Activated CD8-positive, alpha-beta memory T cell treated with anti-CD3 and anti-CD28 coated beads for 24 hours (primary cell): ENCODE results near the gene CHST14.

ENCODE experiments used
- DNase-seq: peaks from one replicate; pipeline ENCODE4 v3.0.0-alpha.2; 2020

Gene CHST14

DNA sequence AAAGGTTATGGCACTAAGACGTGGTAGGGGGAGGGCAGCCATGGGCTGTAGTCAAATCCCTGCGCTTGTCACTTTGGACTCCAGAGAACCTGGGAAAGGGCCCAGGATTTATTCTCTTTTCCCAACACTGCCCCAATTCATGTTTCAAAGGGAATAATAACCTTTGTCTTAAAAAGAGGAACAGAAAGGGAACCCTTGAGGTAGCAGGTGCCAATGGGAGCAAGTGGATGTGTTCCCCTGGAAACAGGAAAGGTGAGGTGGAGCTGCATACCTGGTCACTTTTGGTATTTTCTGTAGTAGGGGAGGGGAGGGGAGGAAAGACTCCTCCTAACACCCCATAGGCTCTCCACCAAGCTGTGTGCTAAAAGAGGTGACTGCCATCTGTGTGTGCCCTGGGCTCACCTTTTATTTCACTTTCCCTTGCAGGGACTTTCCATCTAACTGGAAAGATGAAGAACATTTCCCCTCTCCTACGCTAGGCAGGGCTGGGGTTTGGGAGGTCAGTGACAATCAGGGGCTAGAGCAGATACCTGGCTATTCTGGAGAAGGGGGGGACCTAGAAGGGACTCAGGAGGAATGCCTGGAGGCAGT lies 6.1 kb upstream of the CHST14 start:
- DNase-seq = no peak

DNA sequence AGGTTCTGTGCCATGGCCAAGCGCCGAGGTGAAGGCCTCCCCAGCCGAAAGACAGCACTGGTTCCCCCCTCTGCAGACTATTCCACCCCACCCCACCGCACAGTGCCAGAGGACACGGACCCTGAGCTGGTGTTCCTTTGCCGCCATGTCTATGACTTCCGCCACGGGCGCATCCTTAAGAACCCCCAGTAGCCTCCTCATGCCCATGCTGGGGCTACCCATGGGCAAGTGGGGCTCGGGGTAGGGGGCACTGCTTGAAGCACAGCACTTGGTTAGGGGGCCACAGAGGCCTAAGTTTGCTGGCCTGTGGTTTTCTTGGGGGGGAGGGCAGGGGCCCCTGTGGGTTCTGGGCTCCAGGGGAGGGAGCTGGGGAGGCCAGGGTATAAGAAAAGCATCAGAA lies 4.8 kb upstream of the CHST14 start:
- DNase-seq = no peak

DNA sequence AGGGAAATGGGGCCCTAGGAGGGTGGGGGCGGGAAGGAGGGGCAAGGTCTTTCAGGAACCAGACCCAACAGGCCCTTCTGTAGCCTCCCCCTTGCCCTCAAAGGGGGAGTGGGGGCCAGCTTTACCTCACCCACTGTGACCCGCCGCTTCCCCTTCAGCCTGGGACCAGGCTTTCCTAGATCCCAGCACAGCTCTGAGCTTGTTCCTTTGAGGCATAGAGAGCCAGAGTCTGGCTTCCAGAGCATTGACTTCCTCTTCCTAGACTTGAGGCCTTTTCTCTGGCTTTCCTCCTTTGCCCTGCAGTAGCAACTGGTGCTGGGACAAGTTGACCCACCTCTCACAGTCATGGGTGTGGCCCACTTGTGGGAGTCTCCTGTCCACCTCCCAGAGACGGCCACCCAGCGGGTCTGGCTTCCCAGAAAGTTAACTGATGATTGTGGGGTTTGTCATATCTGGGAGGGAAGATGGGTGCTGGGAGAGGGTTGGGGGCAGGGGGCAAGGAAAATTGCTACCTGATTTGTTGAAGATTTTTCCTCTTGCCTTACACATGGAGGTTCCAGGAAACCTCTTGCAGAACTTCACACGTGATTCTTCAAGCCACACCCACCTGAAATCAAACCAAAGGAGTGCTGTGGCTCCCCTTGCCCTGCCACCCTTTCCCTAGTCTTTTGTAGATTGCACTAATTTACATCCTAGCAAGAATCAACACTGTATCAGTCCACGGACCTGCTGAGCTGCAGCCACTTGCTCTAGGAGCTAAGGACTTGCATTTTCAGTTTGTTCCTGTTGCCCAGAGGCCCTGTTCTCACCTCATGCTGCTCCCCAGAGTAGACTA lies 4.1 kb upstream of the CHST14 start:
- DNase-seq = no peak

DNA sequence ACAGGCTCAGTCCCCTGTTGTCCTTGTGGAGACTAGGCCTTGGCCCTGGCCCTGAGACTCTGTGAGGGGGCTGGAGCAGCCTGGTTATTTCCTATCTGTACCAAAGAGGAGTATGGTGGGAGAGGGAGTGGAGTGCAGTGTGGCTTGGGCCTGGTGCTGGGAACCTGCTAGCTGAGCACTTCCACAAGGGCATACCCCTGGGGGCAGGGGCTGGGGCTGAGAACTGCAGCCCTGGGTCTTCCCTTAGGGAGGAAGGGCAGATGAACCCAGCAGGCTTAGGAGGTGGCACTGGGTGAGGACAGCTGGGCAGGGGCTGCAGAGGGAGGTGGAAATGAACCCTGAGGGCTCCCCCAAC lies 3.5 kb upstream of the CHST14 start:
- no peak for DNase-seq

DNA sequence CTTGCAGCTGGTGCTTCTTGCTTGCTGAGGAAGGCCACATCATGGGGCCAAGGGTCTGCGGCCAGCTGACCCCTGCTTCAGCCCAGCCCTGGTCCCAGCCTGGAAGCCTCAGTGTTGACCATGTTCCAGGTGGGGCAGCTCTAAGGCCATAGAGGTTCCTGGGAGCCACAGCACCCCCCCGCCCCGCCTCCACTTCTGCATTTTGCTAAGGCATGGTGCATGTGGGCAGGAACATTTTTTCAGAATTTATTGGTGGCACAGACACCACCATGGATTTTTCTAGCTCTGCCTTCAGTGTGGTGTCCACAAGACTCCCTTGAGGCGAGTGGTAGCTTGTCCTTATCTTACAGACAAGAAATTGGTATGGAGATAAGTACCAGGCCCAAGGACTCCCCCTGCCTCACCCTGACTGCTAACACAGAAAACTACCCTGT lies 1.9 kb upstream of the CHST14 start:
- DNase-seq = no peak

DNA sequence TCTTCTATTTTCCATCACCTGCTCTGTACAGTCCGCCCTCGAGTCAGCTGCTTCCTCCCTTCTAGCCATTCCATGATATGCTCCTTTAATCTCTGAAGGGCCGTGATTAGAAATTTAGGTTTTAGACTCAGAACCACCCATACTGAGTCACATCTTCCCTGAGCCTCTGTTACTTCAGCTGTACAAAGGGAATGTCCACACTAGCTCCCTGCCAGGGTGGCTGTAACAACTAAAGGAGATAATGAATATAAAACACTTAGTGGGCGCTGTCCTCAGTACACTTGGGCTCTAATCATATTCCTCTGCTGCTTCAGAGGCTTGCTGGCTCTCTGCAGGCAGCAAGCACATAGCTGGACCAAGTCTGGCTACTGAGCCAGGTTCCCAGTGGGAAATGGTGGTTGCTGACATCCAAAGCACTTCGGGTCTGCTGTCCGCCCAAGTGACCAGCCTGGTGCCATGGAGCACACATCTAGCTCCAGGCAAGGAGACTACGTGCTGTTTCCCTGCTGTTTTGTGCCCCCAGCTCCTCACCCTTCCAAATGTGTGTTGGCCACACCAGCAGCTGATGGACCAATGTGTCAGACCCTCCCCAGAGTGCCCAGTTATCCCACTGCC lies 901 bp upstream of the CHST14 start:
- DNase-seq = no peak

DNA sequence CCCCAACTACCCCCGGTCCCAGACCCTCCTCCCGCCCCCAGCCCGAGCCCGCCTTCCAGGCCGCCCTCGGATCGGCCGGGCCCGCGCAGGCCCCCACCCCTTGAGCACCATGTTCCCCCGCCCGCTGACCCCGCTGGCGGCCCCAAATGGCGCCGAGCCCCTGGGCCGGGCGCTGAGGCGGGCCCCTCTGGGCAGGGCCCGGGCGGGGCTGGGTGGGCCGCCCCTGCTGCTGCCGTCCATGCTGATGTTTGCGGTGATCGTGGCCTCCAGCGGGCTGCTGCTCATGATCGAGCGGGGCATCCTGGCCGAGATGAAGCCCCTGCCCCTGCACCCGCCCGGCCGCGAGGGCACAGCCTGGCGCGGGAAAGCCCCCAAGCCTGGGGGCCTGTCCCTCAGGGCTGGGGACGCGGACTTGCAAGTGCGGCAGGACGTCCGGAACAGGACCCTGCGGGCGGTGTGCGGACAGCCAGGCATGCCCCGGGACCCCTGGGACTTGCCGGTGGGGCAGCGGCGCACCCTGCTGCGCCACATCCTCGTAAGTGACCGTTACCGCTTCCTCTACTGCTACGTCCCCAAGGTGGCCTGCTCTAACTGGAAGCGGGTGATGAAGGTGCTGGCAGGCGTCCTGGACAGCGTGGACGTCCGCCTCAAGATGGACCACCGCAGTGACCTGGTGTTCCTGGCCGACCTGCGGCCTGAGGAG lies 472 bp downstream of the CHST14 start:
- peak; percentile 79 for DNase-seq

DNA sequence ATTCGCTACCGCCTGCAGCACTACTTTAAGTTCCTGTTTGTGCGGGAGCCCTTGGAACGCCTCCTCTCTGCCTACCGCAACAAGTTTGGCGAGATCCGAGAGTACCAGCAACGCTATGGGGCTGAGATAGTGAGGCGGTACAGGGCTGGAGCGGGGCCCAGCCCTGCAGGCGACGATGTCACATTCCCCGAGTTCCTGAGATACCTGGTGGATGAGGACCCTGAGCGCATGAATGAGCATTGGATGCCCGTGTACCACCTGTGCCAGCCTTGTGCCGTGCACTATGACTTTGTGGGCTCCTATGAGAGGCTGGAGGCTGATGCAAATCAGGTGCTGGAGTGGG lies 995 bp downstream of the CHST14 start:
- no peak for DNase-seq

DNA sequence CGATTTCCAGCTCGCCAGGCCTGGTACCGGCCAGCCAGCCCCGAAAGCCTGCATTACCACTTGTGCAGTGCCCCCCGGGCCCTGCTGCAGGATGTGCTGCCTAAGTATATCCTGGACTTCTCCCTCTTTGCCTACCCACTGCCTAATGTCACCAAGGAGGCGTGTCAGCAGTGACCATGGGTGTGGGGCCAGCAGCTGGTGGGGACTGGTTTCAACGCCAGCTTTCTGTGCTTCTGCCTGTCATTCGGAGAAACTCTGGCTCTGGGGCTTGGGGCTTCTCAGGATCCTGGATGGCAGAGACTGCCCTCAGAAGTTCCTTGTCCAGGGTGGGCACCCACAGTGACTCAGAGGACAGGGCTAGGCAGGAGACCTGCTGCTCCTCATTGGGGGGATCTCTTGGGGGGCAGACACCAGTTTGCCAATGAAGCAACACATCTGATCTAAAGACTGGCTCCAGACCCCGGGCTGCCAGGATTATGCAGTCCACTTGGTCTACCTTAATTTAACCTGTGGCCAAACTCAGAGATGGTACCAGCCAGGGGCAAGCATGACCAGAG lies 1.5 kb downstream of the CHST14 start:
- DNase-seq = no peak

DNA sequence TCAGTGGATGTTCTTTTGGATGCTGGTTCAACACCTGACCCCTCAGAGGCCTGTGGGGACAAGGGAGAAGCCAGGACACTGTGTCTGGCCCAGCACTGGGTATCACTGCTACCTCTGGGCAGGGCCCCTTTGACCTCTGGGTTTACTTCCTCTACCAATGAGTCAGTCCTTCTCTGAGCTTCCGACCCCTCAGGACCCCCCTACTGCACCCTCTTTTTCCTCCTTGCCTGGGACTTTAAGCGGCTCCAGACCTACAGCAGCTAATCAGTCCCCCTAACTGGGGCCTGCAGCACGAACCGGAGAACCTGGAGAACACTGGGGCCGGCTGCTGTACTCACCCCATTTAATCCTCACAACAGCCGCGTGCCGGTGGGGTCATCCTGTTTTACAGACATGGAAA lies 3.8 kb downstream of the CHST14 start:
- no peak for DNase-seq

DNA sequence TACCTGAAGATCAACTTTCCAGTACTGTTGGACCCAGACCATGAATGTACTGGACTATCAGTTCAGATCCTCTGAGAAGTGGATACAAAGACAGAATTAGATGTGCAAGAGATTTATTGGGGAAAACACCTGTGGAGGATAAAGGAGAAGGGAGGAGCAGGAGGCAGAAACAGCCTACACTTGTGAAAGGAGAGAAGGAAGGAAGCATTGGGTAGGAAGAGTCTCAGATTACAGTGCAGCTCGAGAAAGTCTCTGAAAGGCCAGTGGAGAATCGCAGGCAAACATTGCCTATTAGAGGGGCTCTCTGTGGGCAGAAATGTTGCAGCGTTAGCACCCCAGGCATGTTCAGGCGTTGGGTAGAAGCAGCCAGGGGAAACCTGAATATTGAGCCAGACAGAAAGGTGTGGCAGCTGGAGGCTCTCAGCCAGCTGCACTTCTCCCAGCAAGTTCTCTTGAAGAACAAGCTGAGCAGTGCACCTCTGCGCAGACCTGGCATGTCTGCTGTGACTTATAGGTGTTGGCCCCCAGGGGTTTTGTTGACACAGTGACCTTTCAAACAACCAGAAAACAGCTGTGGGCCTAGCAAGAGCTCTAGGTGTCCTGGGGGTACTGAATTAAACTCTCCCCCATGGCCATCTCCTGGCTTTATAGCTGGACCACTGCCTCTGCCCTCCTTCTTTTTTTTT lies 7.0 kb downstream of the CHST14 start:
- no peak for DNase-seq

DNA sequence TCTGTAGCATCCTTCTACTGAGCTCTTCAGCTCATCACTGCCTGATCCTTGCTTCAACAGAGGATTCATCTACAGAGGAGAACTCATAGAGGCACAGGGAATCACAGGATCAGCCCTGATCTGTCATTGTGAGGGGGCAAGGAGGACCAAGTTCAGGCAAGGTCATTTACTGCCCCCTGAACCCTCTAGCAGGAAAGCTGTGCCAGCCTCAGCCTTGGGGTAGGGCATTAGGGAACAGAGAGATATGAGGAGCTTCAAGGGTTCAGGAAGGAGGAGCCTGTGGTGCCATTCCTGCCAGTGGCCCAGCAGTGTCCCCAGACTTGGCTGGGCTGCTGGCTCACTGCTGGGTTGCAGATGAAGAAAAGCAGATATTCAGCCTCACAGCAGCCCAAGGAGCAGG lies 8.2 kb downstream of the CHST14 start:
- DNase-seq = no peak

DNA sequence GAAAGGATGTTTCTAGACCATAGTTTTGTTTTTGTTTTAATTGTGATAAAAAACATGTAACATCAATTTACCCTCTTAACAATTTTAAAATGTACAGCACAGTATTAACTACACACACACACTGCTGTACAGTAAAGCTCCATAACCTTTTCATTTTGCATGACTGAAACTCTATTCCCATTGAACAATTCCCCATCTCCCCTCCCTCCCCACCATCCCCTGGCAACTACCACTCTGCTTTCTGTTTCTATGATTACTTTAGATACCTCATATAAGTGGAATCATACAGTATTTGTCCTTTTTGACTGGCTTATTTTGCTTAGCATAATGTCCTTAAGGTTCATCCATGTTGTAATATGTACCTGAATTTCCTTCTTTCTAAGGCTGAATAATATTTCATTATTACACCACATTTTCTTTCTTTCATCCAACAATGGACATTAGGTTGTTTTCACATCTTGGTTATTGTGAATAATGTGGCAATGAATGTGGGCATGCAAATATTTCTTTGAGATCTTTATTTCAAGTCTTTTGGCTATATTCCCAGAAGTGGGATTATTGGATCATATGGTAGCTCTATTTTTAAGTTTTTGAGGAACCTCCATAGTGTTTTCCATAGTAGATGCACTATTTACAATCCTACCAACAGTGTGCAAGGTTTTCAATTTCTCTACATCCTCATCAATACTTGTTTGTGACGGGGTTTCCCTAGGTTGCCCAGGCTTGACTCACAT lies 10.7 kb downstream of the CHST14 start:
- DNase-seq = no peak

DNA sequence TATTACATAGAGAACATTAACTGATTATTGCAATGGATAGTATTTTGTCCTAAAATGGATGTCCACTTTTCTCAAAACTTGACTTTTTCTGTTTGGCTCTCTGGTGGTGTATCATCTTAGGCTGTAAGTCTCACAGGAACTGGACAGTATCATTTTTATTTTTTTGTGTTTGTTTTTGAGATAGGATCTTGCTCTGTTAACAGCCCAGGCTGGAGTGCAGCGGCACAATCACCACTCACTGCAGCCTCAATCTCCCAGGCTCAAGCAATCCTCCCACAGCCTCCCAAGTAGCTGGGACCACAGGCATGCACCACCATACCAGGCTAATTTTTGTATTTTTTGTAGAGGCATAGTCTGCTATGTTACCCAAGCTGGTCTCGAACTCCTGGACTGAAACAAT lies 13.1 kb downstream of the CHST14 start:
- no peak for DNase-seq

DNA sequence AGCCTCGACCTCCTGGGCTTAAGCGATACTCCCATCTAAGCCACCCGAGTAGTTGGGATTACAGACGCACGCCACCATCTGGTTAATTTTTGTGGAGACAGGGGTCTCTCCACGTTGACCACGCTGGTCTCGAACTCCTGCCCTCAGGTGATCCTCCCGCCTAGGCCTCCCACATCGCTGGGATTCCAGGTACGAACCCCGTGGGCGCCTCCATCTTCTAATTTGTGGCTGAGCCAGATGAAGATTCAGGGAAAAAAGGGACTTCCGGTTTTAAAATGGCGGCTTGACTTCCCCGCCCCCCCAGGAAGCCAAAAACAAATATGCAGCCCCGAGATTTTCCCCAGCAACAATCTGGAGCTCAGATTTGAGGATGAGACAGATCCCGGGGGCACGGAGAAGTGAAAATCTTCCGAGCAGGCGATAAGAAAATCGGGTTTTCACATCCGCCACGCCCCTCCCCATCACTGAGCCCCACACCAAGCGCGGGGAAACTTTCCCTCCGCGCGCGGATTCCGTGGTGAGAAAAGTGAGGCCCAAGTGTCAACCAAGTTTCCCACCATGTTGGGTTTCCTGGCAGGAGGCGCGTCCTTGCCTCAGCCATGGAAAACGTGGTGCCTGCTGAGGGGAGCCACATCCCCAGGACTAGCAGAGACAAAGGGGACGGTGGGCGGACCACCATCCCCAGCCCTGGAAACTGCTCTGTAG lies 15.4 kb downstream of the CHST14 start:
- no peak for DNase-seq

DNA sequence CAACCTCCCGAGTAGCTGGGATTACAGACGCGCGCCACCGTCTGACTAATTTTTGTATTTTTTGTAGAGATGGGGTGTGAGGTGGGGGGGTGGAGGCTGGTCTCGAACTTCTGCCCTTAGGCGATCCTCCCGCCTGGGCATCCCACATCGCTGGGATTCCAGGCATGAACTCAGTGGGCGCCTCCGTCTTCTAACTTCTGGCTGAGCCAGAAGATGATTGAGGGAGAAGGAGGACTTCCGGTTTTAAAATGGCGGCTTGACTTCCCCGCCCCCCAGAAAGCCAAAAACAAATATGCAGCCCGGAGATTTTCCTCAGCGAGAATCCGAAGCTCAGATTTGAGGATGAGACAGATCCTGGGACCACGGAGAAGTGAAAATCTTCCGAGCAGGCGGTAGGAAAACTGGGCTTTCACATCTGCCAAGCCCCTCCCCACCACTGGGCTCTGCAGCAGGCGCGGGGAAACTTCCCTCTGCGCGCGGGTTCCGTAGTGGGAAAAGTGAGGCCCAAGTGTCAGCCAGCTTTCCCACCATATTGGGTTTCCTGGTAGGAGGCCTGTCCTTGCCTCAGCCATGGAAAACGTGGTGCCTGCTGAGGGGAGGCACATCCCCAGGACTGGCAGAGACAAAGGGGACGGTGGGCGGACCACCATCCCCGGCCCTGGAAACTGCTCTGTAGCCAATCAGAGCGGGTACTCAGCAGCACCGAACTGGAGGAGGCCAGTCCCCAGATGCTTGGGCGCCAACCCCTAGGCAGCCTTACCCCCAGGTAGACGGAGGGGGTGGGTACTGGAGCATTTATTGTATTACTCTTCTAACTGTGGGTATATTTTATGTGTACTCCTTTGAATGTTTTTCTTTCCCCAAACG lies 17.3 kb downstream of the CHST14 start:
- no peak for DNase-seq

DNA sequence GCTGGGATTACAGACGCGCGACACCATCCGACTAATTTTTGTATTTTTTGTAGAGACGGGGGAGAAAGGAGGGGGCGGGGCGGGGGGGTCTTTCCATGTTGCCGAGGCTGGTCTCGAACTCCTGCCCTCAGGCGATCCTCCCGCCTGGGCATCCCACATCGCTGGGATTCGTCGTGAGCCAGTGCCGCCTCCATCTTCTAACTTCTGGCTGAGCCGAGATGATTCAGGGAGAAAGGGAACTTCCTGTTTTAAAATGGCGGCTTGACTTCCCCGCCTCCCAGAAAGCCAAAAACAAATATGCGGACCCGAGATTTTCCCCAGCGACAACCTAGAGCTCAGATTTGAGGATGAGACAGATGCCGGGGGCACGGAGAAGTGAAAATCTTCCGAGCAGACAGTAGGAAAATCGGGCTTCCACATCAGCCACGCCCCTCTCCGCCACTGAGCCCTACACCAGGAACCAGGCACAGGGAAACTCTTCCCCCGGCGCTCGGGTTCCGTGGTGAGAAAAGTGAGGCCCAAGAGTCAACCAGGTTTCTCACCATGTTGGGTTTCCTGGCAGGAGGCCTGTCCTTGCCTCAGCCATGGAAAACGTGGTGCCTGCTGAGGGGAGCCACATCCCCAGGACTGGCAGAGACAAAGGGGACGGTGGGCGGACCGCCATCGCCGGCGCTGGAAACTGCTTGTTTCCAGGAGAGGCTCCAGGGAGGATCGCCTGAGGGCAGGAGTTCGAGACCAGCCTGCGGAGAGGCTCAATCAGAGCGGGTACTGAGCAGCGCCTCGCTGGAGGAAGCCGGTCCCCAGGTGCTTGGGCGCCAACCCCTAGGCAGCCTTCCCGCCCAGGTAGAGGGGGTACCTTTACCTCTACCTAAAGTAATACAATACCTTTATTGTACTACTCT lies 18.7 kb downstream of the CHST14 start:
- DNase-seq = no peak

DNA sequence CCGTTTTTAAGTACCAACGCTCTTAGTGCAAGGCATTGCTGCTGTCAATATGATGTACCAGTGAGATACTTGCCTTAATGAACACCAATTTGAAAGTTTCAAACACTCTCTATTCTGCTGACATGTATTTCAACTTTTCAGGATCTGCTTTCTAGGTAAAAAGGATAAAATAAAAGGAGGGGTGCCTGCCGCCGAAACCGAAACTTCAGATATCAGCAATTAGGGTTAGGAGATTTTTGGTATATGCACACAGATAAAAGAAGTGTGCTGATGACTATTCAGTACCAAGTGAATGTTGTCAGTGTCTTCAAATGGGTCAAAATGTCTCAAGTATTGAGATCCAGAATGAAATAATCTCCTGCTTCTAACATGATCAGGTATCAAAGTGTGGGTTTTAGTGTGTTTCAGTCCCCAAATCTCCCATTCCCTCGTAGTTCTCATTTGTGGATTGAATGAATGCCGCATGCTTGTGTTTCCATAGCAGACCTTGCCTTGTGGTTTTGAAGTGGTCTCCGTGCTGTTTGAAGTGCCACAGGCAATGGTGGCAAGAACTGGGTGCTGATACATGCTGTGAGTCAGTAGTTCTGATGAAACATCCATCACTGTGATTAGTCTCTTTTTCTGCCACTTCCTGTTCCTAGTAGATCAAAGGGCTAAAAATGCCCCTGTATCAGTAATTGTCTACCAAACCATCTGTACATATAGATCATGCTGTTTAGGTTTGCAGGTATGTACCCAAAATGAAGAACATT lies 22.5 kb downstream of the CHST14 start:
- peak; percentile 75 for DNase-seq

DNA sequence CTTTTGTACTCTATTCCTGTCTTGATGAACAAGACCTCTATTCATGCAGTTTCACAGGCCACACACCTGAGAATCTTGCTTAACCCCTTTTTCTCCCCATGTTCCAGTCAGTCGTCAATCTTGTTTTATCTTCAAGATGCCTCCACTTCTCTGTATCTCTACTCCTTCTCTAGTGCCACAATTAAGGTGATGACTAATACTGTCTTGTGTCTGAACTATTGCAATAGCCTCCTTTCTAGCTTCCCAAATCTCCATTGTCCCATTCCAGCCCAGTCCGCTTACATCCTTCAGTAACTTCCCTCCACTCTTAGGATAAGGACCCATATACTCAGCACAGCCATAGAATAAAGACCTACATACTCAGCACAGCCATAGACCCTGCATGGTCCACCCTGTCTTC lies 24.7 kb downstream of the CHST14 start:
- DNase-seq = no peak
